ACHN (cell line): ENCODE measurements around the gene LDB2.
"Not testable (repeated sequence)": the region's sequence is repeated elsewhere in the genome, so short reads cannot be mapped to it uniquely, and the experiment has no call there.

ENCODE experiments used
- DNase-seq: peaks from one replicate; pipeline ENCODE4 v3.0.0-alpha.2; 2015
- in situ Hi-C: cut with HindIII; loops from 2 replicates; pipeline ENCODE4 v1.10.0; 2017; ENCODE audit warnings: low sequenced_read_pairs, low pct_ligation_motif_present, low pct_unique_long_range_greater_than_20kb

LDB2 gene

GRCh38 chr4:16573739-16574138 lies 324.7 kb downstream of the LDB2 start:
- no peak for DNase-seq
- in situ Hi-C loops = no loop called here

GRCh38 chr4:16573206-16573605 lies 325.2 kb downstream of the LDB2 start:
- DNase-seq = no peak
- in situ Hi-C loops = no loop called here

DNA sequence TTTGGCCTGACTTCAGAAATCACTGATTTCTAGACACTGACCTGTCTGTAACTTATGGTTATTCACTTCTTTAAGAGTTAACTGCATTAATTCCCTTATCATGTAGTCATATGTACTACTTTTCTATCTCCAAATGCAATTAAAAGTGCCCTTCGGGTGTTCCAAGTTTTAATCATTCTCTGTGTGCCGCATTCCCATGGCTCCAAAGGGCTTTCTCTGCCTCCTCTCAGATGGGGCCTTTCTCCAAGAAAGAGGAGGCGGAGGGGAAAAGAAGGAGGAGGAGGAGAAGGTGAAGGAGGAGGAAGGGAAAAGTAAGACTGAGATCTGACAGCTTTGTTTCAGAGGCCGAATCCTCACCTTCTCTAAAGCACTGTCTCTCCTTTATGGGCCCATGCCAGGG lies 325.8 kb downstream of the LDB2 start:
- in situ Hi-C loops = no loop called here
- no peak for DNase-seq

- DNase-seq = no peak
- in situ Hi-C loops = no loop called here
Observed at GRCh38 chr4:16572161-16572560, 326.3 kb downstream of the LDB2 start.

GRCh38 chr4:16569790-16570189 lies 328.7 kb downstream of the LDB2 start:
- in situ Hi-C loops = no loop called here
- DNase-seq = no peak

DNA sequence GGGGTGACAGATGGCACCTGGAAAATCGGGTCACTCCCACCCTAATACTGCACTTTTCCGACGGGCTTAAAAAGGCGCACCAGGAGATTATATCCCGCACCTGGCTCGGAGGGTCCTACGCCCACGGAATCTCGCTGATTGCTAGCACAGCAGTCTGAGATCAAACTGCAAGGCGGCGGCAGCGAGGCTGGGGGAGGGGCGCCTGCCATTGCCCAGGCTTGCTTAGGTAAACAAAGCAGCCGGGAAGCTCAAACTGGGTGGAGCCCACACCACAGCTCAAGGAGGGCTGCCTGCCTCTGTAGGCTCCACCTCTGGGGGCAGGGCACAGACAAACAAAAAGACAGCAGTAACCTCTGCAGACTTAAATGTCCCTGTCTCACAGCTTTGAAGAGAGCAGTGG lies 341.1 kb downstream of the LDB2 start:
- in situ Hi-C loops, DNase-seq: not testable (repeated sequence)

GRCh38 chr4:16555156-16555555 lies 343.3 kb downstream of the LDB2 start:
- no peak for DNase-seq
- in situ Hi-C loops = no loop called here

- in situ Hi-C loops = no loop called here
Observed at GRCh38 chr4:16550531-16550930, 347.9 kb downstream of the LDB2 start.

GRCh38 chr4:16545656-16546055 lies 352.8 kb downstream of the LDB2 start:
- in situ Hi-C loops = no loop called here
- no peak for DNase-seq

More at GRCh38 chr4:16550531-16550930, 347.9 kb downstream of the LDB2 start:
- DNase-seq = no peak

GRCh38 chr4:16544869-16545268 lies 353.6 kb downstream of the LDB2 start:
- in situ Hi-C loops = no loop called here
- DNase-seq = no peak

DNA sequence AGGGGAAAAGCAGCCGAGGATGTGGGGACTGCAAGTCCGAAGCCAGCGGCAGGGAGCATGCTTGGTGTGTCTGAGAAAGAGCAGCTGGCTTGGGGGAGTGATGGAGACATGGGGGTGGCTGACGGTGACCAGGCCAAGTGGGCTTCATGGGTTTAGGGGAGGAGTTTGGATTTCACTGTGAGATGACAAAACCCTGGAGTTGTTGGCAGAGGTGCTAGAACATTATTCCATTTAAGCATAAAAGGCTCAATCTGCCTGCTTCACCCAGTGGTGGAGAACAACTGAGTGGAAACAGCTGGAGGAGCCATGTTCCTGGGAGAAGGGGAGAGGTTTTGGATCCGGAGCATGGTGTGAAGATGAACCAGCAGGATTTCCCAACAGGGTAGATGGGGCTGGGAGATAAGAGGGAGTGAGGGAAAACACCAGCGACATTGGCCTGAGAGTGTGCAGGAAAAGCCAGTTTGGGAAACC lies 354.2 kb downstream of the LDB2 start:
- in situ Hi-C loops = no loop called here

DNA sequence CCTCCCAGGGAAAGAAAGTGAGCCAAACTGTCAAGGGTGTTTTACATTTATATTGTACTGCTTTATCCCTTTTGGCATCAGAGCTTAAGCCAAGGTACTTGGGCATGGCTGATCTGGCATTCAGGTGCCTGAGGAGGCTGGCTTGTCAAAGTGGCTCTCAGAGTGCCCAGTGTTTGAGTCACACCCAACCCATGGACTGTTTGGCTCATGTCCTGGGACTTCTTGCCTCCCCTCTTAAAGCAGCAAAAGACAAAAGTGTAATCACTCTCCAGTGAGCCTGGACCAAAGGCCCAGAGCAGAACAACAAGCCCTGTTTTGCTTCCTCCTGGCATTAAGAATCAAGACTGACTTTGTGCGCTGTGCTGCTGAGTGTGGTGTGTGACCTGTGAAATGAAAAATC lies 360.5 kb downstream of the LDB2 start:
- no peak for DNase-seq
- in situ Hi-C loops = no loop called here

More for the DNA sequence above, 354.2 kb downstream of the LDB2 start:
- DNase-seq = no peak

- in situ Hi-C loops = no loop called here
Observed at GRCh38 chr4:16532240-16532970, 366.0 kb downstream of the LDB2 start.

DNA sequence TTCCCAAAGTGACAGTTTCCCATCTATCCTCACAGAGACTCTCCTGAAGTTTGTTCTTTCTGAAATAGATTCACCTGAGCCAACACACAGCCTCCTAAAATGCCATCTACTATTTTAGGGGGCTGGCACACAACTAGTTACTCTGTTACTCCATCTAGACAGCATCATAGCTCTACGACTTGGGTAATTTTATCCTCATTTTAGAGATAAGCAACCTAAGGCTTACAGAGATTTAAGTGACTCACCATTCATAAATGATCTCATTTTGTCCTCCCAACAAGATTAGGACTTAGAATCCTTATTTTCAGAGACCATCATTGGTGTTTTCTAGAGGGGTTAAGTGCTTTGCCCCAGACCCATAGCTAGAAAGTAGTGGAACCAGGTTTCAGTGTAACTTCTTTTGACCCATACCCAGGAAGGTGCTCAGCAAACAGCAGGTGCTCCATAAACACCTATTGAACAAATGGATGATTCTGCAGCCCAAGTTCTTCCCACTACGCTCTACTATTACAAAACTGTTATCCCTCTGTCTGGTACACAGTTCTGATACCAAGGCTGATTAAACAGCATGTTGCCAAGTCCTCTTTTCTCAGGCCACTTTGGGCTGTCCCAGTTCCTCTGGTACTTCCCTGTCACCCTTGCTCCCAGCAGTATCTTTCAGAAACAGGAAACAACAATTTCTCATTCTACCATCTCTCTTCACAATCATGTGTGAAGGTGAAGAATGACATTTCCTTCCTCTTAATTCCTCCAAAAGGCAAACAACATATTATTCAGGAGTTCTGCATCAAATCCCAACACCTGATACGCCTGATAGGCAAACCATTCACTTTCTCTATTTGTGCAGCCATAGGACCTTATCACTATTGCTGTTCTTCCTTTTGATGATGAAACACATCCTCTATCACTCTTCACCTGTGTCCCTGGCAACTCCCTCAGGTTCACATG lies 367.5 kb downstream of the LDB2 start:
- no peak for DNase-seq
- in situ Hi-C loops = no loop called here

More at GRCh38 chr4:16532240-16532970, 366.0 kb downstream of the LDB2 start:
- no peak for DNase-seq

DNA sequence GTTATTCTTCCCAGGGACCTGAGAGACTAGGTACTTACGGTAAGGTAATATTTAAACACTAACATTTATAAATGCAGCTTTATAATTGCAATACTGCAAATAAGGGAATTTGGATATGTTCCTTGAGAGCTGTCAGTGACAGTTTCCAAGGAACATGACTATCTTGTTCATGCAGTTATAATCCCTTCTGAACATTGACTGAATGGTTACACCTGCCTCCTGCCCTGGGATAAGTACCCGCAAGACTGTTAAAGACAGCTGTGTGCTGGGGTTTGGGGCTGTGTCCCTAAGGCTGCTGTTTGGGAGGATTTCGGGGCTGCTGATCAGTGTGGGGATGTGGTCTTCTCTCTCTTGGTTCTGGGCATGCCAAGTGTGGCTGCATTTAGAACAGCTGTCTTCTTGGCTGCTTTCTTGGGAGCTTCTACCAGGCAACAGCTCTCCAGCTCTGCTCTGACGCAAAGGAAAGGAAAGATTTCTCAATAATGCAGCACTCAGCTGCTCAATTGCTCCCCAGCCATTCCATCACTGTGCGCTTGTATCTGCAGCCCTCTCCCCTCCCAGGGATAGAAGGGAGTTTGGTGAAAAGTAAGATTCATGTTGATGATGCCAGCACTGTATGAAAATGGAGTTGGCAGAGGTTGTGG lies 373.4 kb downstream of the LDB2 start:
- no peak for DNase-seq
- in situ Hi-C loops = no loop called here

DNA sequence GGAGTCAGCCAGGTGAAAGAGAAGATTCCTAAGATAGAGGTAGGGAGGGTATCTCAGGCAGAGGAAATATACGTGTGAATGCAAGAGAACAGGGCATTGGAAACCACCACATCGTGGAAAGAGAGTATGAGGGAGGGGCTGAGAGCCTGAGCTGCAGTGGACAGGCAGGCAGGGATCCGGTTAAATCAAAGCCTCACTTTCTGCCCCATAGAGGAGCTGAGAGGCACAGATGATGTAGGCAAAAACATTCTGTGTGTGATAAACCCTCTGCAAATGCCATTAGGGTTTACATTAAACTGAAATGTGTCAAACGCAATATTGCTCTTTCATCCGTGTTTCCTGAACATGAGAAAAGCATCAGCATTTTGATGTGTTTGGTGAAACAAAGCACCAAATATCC lies 374.0 kb downstream of the LDB2 start:
- no peak for DNase-seq
- in situ Hi-C loops = no loop called here

GRCh38 chr4:16523526-16523925 lies 374.9 kb downstream of the LDB2 start:
- in situ Hi-C loops, DNase-seq: not testable (repeated sequence)

- in situ Hi-C loops = no loop called here
- DNase-seq = no peak
Observed at GRCh38 chr4:16521156-16521915, 377.1 kb downstream of the LDB2 start.
